Mesodermal cell (in vitro differentiated cells): ENCODE measurements around the gene STAC.
"Not testable (repeated sequence)": the region's sequence is repeated elsewhere in the genome, so short reads cannot be mapped to it uniquely, and the experiment has no call there.

ENCODE experiments used
- H3K27ac ChIP-seq: 2 replicates; pipeline ENCODE4 v1.7.0; 2013; ENCODE audit warnings: mild to moderate bottlenecking, low read depth, low read length, moderate library complexity; ENCODE audit not compliant: severe bottlenecking
- H3K36me3 ChIP-seq: 2 replicates; pipeline ENCODE4 v1.7.1; 2013; ENCODE audit warnings: mild to moderate bottlenecking, low read length, moderate library complexity; ENCODE audit not compliant: control insufficient read depth, insufficient read depth
- H3K4me1 ChIP-seq: one replicate; pipeline ENCODE4 v1.7.1; 2013; ENCODE audit warnings: mild to moderate bottlenecking, low read length; ENCODE audit not compliant: insufficient read depth, control insufficient read depth, poor library complexity, severe bottlenecking
- H3K4me3 ChIP-seq: 2 replicates; pipeline ENCODE4 v1.7.0; 2013; ENCODE audit warnings: low read length, control low read depth, mild to moderate bottlenecking; ENCODE audit not compliant: insufficient read depth, poor library complexity, severe bottlenecking; ENCODE audit errors: extremely low read depth
- H3K9me3 ChIP-seq: 2 replicates; pipeline ENCODE4 v1.7.1; 2013; ENCODE audit warnings: mild to moderate bottlenecking, low read length, moderate library complexity; ENCODE audit not compliant: control insufficient read depth
- WGBS, 2 experiments: methylation state at CpG; one replicate each; pipeline ENCODE4 v1.1.5; 2013; ENCODE audit warnings: missing lambda C conversion rate in 2 of 2; ENCODE audit not compliant: insufficient coverage in 2 of 2; 5-methylcytosine and 5-hydroxymethylcytosine counted together

STAC gene

DNA sequence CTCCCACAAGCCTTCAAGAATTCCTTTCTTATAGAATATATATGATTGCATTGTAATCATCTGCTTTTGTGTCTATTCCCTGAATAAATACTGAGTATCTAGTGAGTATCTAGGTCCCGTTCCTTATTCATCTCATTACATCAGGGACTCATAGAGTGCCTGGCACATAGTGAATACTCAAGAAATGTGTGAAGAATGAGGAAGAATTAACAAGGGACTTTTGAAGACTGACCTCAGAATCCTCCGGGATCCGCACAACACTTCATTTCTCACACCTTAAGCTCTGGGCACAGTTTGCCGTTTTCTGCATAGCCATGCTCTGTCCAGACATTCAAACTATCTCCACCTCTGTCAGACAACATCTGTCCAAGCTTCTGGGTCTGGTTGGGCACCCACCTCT lies 108.8 kb downstream of the STAC start:
- H3K27ac ChIP-seq, result no peak overlapping the region
- no peak overlapping the region for H3K4me3 ChIP-seq
- H3K36me3 ChIP-seq, result peaks cover 6% of the 10 kb centered on the region
- H3K9me3 ChIP-seq, result no peaks in the 10 kb centered on the region
- peaks cover 14% of the 10 kb centered on the region for H3K4me1 ChIP-seq
- WGBS, 2 experiments, result 88 to 92% methylated on average over 3 of the region's 4 CpGs

DNA sequence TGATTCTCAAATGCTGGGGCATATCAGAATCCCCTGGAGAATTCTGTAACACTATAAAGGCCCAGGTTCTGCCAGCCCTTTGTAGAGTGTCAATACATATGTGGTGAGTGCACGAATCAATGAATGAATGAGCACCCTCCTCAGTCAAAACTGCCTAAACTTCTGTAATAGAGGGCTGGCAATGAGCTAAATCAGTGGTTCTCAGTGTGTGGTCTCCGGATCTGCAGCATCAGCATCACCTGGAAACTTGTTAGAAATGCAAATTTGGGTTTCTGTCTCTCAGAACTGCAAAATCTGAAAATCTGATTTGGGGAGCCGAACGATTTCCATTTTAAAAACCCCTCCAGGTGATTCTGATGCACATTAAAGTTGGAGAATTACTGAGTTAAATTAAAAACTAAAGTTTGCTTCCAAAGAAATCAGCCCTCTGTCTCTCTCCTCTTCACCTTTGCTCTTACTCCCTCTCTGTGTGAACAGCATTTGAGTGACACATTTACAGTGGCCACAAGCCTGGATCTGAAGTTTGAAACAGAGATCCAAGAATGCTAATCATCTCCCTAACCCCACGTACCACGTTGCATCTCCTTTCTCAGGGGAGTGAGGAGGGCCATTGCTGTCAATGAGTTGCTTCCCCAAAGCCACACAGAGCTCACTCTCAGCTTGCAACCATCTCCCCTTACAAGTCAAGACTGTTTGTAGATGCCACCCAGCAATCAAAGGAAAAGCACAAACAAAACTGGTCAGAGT lies 109.5 kb downstream of the STAC start:
- H3K4me1 ChIP-seq, result peaks cover 14% of the 10 kb centered on the region
- no peak overlapping the region for H3K4me3 ChIP-seq
- H3K27ac ChIP-seq, result no peak overlapping the region
- no peaks in the 10 kb centered on the region for H3K9me3 ChIP-seq
- H3K36me3 ChIP-seq, result peaks cover 6% of the 10 kb centered on the region
- WGBS, 2 experiments, result 76 to 85% methylated on average over 3 to 4 of the region's 6 CpGs

DNA sequence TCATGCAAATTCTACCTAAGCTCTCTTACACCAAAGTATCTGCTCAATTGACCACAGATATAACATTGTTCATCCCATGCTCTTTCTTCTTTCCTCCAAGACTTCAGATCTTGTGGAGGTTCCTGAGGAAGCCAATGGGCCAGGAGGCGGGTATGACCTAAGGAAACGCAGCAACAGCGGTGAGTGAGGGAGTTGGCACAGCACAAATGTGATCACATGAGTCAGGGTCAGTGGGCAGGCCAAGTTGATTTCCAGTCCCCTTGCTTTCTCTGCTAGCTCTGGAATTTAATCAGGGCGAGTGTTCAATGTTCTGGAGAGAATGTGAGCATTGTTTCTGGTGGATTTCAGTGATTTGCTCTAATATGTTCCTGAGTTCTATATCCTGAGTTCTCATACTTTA lies 112.7 kb downstream of the STAC start:
- no peaks in the 10 kb centered on the region for H3K9me3 ChIP-seq
- peaks cover 6% of the 10 kb centered on the region for H3K36me3 ChIP-seq
- H3K4me3 ChIP-seq, result no peak overlapping the region
- whole genome bisulfite sequencing, 2 experiments, result 95 to 100% methylated on average over 4 of the region's 4 CpGs
- no peaks in the 10 kb centered on the region for H3K4me1 ChIP-seq
- H3K27ac ChIP-seq, result no peak overlapping the region

DNA sequence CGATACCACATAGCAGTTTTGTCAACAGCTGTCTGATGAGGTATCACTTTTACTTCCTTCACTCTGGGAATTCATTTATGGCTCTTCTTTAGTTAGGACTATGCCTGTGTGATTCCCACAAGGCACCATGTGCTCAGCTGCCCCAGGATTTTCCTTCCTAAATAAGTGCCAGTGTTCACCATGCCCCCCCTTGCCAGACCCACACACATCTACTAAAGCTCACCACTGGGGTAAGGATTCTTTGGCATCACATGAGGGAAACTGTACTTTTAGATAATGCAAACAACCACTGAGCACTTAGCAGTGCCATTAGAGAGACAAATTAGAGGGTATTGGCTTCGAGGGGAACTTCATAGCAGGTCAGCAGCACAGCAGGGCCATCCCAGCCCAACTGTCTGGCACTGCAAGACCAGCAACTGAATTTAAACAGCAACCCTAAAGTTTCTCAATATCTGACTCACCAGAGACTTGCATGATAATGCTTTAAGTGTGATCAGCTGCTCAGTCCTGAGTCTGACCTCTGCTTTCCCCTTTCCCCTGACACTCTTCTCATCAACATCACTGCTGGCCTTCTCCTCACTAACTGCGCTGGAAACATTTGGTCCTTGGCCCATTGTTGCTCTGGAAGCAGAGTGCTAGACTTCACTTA lies 114.3 kb downstream of the STAC start:
- no peak overlapping the region for H3K27ac ChIP-seq
- no peaks in the 10 kb centered on the region for H3K4me1 ChIP-seq
- WGBS, 2 experiments, result 55 to 93% methylated on average over 2 to 3 of the region's 3 CpGs
- no peak overlapping the region for H3K4me3 ChIP-seq
- no peaks in the 10 kb centered on the region for H3K9me3 ChIP-seq
- peaks cover 6% of the 10 kb centered on the region for H3K36me3 ChIP-seq

DNA sequence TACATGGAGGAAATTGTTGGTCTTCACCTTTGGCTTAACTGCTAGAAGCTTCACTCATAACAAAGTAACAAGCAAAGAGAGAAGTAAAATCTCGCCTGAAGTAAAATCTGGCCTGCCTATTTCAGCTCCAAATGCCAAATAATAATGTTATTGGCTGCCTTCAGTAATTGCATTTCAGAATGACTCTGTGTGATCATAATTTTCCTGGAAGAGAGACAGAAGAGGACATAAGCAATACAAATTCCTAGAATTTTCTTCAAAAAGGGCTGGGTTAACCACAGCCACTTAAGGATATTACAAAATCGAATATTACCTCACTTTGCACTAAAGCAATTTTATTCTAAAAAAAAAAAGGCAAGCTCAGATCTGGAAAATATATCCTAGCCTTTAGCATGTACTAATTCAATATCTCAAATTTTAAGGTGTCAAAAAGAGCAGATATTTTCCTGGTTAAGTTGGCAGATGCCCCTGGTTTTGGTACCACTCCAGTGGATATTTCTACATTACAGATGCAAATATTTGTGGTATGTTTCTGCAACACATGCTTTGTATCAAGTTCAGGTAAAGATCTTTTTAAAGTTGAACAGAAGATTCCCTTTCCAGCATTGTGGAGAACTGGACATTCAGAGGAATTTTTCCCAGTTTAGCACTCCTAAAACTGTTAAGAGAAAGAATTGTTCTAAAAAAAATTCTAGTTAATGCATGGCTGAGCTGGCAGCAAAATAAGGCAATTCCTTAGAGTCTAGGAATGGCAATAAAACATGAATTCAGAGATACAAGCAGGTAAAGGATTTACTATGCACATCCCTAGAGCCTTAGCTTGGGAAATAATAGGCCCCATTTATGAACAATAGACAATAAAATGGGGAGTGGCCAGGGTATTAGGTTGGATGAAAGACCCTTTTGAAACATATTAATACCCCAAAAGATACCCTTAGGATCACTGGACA lies 116.7 kb downstream of the STAC start:
- Histone ChIP-seq H3K36me3 (no peaks in the 10 kb centered on the region), H3K27ac (no peak overlapping the region), H3K4me1 (no peaks in the 10 kb centered on the region), H3K4me3 (no peak overlapping the region), H3K9me3 (no peaks in the 10 kb centered on the region)
- 83 to 89% methylated on average over 1 of the region's 2 CpGs for WGBS, 2 experiments

DNA sequence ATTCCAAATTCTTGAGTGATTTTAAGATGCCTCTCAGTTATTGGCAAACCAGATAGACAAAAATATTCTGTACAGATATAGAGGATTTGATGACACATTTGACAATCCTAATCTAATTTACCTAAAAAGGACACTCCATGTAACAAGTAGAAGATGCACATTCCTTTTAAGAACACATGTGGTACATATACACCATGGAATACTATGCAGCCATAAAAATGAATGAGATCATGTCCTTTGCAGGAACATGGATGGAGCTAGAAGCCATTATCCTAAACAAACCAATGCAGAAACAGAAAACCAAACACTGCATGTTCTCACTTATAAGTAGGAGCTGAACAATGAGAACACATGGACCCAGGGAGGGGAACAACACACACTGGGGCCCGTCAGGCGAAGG lies 119.7 kb downstream of the STAC start:
- WGBS, 2 experiments, result 91% methylated on average over 2 of the region's 2 CpGs; no CpG with 5 or more reads in 1 of the 2 experiments
- H3K36me3 ChIP-seq, H3K9me3 ChIP-seq, H3K27ac ChIP-seq, H3K4me3 ChIP-seq, H3K4me1 ChIP-seq: not testable (repeated sequence)

DNA sequence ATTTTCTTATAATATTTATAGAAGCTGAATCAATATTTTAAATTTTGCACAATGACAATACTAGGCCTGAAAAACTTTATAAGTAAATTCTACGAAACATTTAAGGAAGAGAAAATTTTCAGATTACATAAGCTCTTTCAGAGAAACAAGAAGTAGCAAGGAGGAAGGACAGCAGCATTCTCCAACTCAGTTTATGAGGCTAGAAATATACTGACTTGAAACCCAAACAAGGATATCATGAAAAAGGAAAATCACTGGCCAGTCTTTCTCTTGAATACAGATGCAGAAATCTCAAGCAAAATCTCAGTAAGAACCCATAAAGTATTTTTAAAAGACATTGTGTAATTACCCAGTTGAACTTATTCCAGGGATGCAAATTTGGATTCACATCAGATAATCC lies 121.3 kb downstream of the STAC start:
- Histone ChIP-seq H3K4me3 (no peak overlapping the region), H3K27ac (no peak overlapping the region), H3K9me3 (no peaks in the 10 kb centered on the region), H3K36me3 (no peaks in the 10 kb centered on the region), H3K4me1 (no peaks in the 10 kb centered on the region)
- WGBS, 2 experiments, result no CpG with 5 or more reads among the region's 1 CpG

DNA sequence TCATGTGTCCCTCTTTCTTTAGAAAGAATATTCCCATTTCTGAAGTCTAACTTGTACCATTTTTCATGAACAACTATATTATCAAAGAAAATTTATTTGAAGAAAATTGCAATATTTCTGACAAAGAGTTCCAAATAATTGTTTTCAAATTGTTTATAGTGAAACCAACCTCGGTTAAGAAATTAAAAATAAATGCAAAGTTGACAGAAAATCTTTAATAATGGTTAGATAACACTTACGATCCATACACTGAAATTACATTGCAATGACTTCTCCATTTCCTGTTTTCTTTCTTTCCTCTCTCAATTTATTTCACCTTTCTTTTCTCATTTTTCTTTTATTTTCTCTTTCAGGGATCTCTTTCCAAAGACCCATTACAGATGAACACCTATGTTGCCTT lies 125.1 kb downstream of the STAC start:
- Histone ChIP-seq H3K4me3 (no peak overlapping the region), H3K36me3 (no peaks in the 10 kb centered on the region), H3K4me1 (no peaks in the 10 kb centered on the region), H3K9me3 (no peaks in the 10 kb centered on the region), H3K27ac (no peak overlapping the region)
- 100% methylated on average over 1 of the region's 2 CpGs; no CpG with 5 or more reads in 1 of the 2 experiments for WGBS, 2 experiments

DNA sequence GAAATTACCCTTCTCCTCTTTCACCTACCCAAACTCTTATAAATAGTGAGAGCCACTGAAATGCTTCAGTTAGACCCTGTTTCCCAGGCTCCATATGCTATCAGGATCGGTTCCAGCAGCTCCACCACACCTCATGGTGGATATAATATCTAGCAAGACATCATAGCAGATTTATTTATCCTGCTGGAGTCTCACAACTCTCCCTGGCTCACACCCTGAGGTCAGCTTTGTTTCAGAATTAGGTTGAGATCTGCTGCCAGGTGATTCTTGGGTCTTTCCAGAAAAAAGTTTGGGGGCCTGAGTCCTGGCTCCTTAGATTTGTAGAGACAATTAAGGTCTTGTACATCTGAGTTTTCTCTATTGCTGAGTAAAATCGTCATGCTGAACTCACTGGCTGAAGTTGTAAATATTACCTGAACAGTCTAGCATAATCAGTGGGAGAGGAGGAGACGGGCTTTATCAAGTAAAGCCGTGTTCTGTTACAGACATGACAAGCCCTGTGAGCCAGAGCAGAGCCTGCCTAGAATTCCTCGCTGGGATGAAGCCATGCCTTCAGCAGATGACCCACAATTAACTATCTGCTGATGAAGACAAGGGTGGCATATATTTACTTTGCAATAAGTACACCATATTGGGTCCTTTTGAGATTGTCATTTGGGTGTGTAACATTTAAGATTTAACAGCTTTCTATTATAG lies 131.6 kb downstream of the STAC start:
- no peak overlapping the region for H3K27ac ChIP-seq
- no peaks in the 10 kb centered on the region for H3K36me3 ChIP-seq
- WGBS, 2 experiments, result 84 to 85% methylated on average over 3 to 4 of the region's 5 CpGs
- no peaks in the 10 kb centered on the region for H3K4me1 ChIP-seq
- no peaks in the 10 kb centered on the region for H3K9me3 ChIP-seq
- H3K4me3 ChIP-seq, result no peak overlapping the region

DNA sequence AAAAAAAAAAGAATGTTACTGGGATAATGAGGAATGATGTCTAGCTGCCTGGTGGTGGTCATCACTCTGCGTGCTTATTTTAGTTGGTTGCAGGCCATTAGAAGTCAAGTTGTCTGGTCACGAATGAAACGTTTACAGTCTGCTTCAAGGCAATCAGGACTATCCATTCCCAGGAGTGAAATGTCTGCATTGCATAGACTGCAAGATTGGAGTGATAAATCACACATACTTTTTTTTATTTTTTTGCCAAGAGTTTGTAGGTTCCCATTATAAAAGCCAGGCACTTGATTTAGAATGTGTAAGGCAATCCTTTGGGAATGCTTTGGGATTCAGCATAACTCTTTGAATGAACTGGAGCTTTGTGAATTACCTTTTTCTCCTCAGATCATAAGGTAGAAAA lies 132.3 kb downstream of the STAC start:
- H3K4me1 ChIP-seq, result no peaks in the 10 kb centered on the region
- 92 to 100% methylated on average over 3 of the region's 3 CpGs for WGBS, 2 experiments
- no peak overlapping the region for H3K4me3 ChIP-seq
- H3K36me3 ChIP-seq, result no peaks in the 10 kb centered on the region
- no peaks in the 10 kb centered on the region for H3K9me3 ChIP-seq
- no peak overlapping the region for H3K27ac ChIP-seq
